IMR-90 (cell line): ENCODE results near the gene KLK13. TPM values are rescaled to one million over a fixed set of nuclear protein-coding genes. Genes with fewer than 3 reads are reported as not detected.

Source experiments
- ATAC-seq: fragments of 200-7000 bp; cut with Tn5 transposase; 2 replicates; pipeline ENCODE4 v1.9.1; 2020; ENCODE audit warnings: low read depth, mild to moderate bottlenecking, moderate library complexity
- BruUV-seq: library from RNA; stranded (reverse); fragments of 400-500 nt; replicated peaks from 2 replicates; lab custom pipeline; 2021; lab: Mats Ljungman, UMichigan
- CTCF ChIA-PET: fragments of 300-600 bp; formaldehyde crosslinking; extraction: SDS; loops from one replicate; lab custom pipeline; 2021; ENCODE audit warnings: antibody characterized with exemption; lab: Yijun Ruan, JAX
- POLR2A ChIA-PET: fragments of 300-600 bp; sonication (Branson Sonifier 250); formaldehyde crosslinking; loops from one replicate; lab custom pipeline; 2022; ENCODE audit warnings: antibody characterized with exemption; ENCODE audit not compliant: unreplicated experiment; lab: Charles Lee
- DNase-seq: peaks from one replicate; pipeline ENCODE4 v3.0.0; 2013
- H2AFZ ChIP-seq: replicated peaks from 2 replicates; pipeline ENCODE3; 2013; ENCODE audit warnings: low read length, mild to moderate bottlenecking; ENCODE audit not compliant: poor library complexity
- H2AK5ac ChIP-seq: 2 replicates; pipeline ENCODE4 v1.6.1; 2013; ENCODE audit warnings: low read depth, low read length, inconsistent platforms
- H2AK9ac ChIP-seq: replicated peaks from 2 replicates; pipeline ENCODE3; 2013; ENCODE audit warnings: mild to moderate bottlenecking, low read depth, low read length, moderate library complexity; ENCODE audit not compliant: poor library complexity
- H2BK120ac ChIP-seq: 2 replicates; pipeline ENCODE4 v1.6.1; 2013; ENCODE audit warnings: low read depth, low read length, inconsistent platforms
- H2BK15ac ChIP-seq: 3 replicates; pipeline ENCODE4 v1.6.1; 2013; ENCODE audit warnings: low read depth, low read length, inconsistent platforms
- H2BK20ac ChIP-seq: 2 replicates; pipeline ENCODE4 v1.6.1; 2013; ENCODE audit warnings: low read depth, mild to moderate bottlenecking, inconsistent platforms, low read length, moderate library complexity
- H2BK5ac ChIP-seq: 2 replicates; pipeline ENCODE4 v1.6.1; 2013; ENCODE audit warnings: mild to moderate bottlenecking, low read depth, low read length, inconsistent platforms; ENCODE audit not compliant: poor library complexity, severe bottlenecking
- H3K14ac ChIP-seq: replicated peaks from 2 replicates; pipeline ENCODE4 v1.6.1; 2013; ENCODE audit warnings: low read depth, low read length, inconsistent platforms
- H3K18ac ChIP-seq: 2 replicates; pipeline ENCODE4 v1.6.1; 2013; ENCODE audit warnings: low read depth, low read length, control low read depth
- H3K23ac ChIP-seq: 2 replicates; pipeline ENCODE4 v1.6.1; 2013; ENCODE audit warnings: low read depth, low read length, inconsistent platforms
- H3K27ac ChIP-seq: 2 replicates; pipeline ENCODE4 v1.5.1; 2013; ENCODE audit warnings: mild to moderate bottlenecking, control low read depth, low read length; ENCODE audit not compliant: insufficient read depth
- H3K27me3 ChIP-seq: 2 replicates; pipeline ENCODE4 v1.6.1; 2013; ENCODE audit warnings: low read length; ENCODE audit not compliant: control insufficient read depth, insufficient read depth
- H3K36me3 ChIP-seq: 2 replicates; pipeline ENCODE4 v1.6.1; 2013; ENCODE audit warnings: low read length, mixed read lengths; ENCODE audit not compliant: control insufficient read depth, insufficient read depth
- H3K4ac ChIP-seq: 2 replicates; pipeline ENCODE4 v1.6.1; 2013; ENCODE audit warnings: low read depth, low read length, inconsistent platforms
- H3K4me1 ChIP-seq: 2 replicates; pipeline ENCODE4 v1.6.1; 2013; ENCODE audit warnings: low read length, mixed read lengths; ENCODE audit not compliant: control insufficient read depth, insufficient read depth
- H3K4me2 ChIP-seq: 2 replicates; pipeline ENCODE4 v1.6.1; 2013; ENCODE audit warnings: low read depth, mild to moderate bottlenecking, control low read depth, low read length, moderate library complexity
- H3K4me3 ChIP-seq: 2 replicates; pipeline ENCODE4 v1.5.1; 2013; ENCODE audit warnings: low read depth, mild to moderate bottlenecking, control low read depth, low read length, moderate library complexity; ENCODE audit not compliant: insufficient read depth
- H3K56ac ChIP-seq: 2 replicates; pipeline ENCODE4 v1.6.1; 2013; ENCODE audit warnings: low read length, inconsistent platforms; ENCODE audit not compliant: insufficient read depth; ENCODE audit errors: extremely low read depth
- H3K79me1 ChIP-seq, 2 experiments: 2 replicates each; pipeline ENCODE4 v1.6.1; 2013; ENCODE audit warnings: low read length in 2 of 2, inconsistent platforms in 1 of 2, low read depth in 1 of 2
- H3K9ac ChIP-seq: 2 replicates; pipeline ENCODE4 v1.6.1; 2013; ENCODE audit warnings: low read depth, low read length, control low read depth
- H3K9me1 ChIP-seq: 2 replicates; pipeline ENCODE4 v1.6.1; 2013; ENCODE audit warnings: low read length, inconsistent platforms; ENCODE audit not compliant: insufficient read depth
- H3K9me3 ChIP-seq: 2 replicates; pipeline ENCODE4 v1.6.1; 2013; ENCODE audit warnings: low read length; ENCODE audit not compliant: control insufficient read depth, insufficient read depth
- H4K20me1 ChIP-seq: 2 replicates; pipeline ENCODE4 v1.6.1; 2013; ENCODE audit warnings: low read length, inconsistent platforms; ENCODE audit not compliant: insufficient read depth
- H4K5ac ChIP-seq: 2 replicates; pipeline ENCODE4 v1.6.1; 2013; ENCODE audit warnings: mild to moderate bottlenecking, low read depth, low read length, control low read depth
- H4K8ac ChIP-seq, 2 experiments: 2 replicates each; pipeline ENCODE4 v1.6.1; 2013; ENCODE audit warnings: low read depth in 2 of 2, low read length in 2 of 2, control low read depth in 1 of 2, inconsistent platforms in 1 of 2
- H4K91ac ChIP-seq: 2 replicates; pipeline ENCODE4 v1.6.1; 2013; ENCODE audit warnings: low read depth, low read length, inconsistent platforms; ENCODE audit not compliant: insufficient read depth
- BHLHE40 ChIP-seq: fragments of 150-350 bp; IDR thresholded peaks from 2 replicates; pipeline ENCODE4 v1.6.1; 2016; ENCODE audit warnings: mild to moderate bottlenecking, low read depth, low read length
- ELK1 ChIP-seq: fragments of 150-350 bp; IDR thresholded peaks from 2 replicates; pipeline ENCODE4 v1.6.1; 2016; ENCODE audit warnings: low read depth, mild to moderate bottlenecking, low read length, moderate library complexity, borderline replicate concordance
- MAFK ChIP-seq: IDR thresholded peaks from 2 replicates; pipeline ENCODE4 v1.6.1; 2012; ENCODE audit warnings: low read depth, low read length, improper control_type of control experiment
- MAZ ChIP-seq: IDR thresholded peaks from 2 replicates; pipeline ENCODE4 v1.6.1; 2012; ENCODE audit warnings: low read depth, mild to moderate bottlenecking, low read length, improper control_type of control experiment, moderate library complexity, borderline replicate concordance
- MXI1 ChIP-seq: IDR thresholded peaks from 2 replicates; pipeline ENCODE4 v1.6.1; 2012; ENCODE audit warnings: low read depth, mild to moderate bottlenecking, low read length, moderate library complexity, borderline replicate concordance
- NFE2L2 ChIP-seq: fragments of 150-350 bp; IDR thresholded peaks from 2 replicates; pipeline ENCODE4 v1.6.1; 2016; ENCODE audit warnings: low read depth, mild to moderate bottlenecking, low read length
- RCOR1 ChIP-seq: IDR thresholded peaks from 2 replicates; pipeline ENCODE4 v1.6.1; 2012; ENCODE audit warnings: mild to moderate bottlenecking, low read length, improper control_type of control experiment; ENCODE audit not compliant: insufficient replicate concordance
- RFX5 ChIP-seq: IDR thresholded peaks from 2 replicates; pipeline ENCODE4 v1.8.0; 2012; ENCODE audit warnings: low read depth, mild to moderate bottlenecking, low read length, moderate library complexity
- USF2 ChIP-seq: fragments of 150-350 bp; IDR thresholded peaks from 2 replicates; pipeline ENCODE4 v1.6.1; 2017; ENCODE audit warnings: mild to moderate bottlenecking, antibody characterized with exemption, low read length, low read depth
- WGBS, 2 experiments: methylation state at CpG; one replicate each; pipeline versions ENCODE4 v1.1.5 to v1.1.7; 2013; ENCODE audit warnings: missing lambda C conversion rate in 2 of 2; ENCODE audit not compliant: insufficient read length in 1 of 2; ENCODE audit errors: extremely low coverage in 2 of 2; 5-methylcytosine and 5-hydroxymethylcytosine counted together
- dilution Hi-C: fragments of 300-500 bp; cut with HindIII; formaldehyde crosslinking; loops from one replicate; pipeline ENCODE4 v1.14.3; 2018; ENCODE audit warnings: low sequenced_read_pairs; ENCODE audit not compliant: unreplicated experiment
- in situ Hi-C: fragments of 300-500 bp; cut with MboI; formaldehyde crosslinking; loops from 3 replicates; pipeline ENCODE4 v1.14.3; 2019; ENCODE audit warnings: low sequenced_read_pairs, inconsistent platforms, mixed read lengths
- intact Hi-C: fragments of 100-400 bp; cut with micrococcal nuclease; formaldehyde crosslinking; loops from 2 replicates; pipeline ENCODE4 v1.10.0; 2022
- polyA plus RNA-seq, 3 experiments: library from polyadenylated mRNA; depleted of rRNA; stranded (reverse); fragments of >200 nt; gene quantifications; 2 replicates each; pipeline ENCODE4 v1.2.3, GENCODE V29; 2012; ENCODE audit warnings: low replicate concordance in 1 of 3
- total RNA-seq: library from RNA; depleted of rRNA; stranded (reverse); fragments of >200 nt; gene quantifications from 2 replicates; pipeline ENCODE4 v1.2.3, GENCODE V29; 2012
- TF ChIP-seq, protein P1 (sequence below): conservative IDR thresholded peaks from 2 replicates; pipeline ENCODE4 v1.5.1; 2012; ENCODE audit warnings: mild to moderate bottlenecking, low read depth, low read length, improper control_type of control experiment

Gene KLK13
- total and polyA plus RNA-seq, 2 of the 4 experiments (the other 2 are of a cell fraction) = not detected

GRCh38 chr19:51078731-51079130 is 13.8 kb upstream of the KLK13 start:
- intact Hi-C loops (no loop called here), in situ Hi-C loops (no loop called here), dilution Hi-C loops (no loop called here)
- ChIA-PET POLR2A (no interaction called here), CTCF (no interaction called here)
- Histone ChIP-seq H2AK9ac (no peak overlapping the region), H3K79me1 (no peaks in the 10 kb centered on the region), H2BK15ac (no peak overlapping the region), H3K27ac (no peak overlapping the region), H4K20me1 (no peaks in the 10 kb centered on the region), H2BK120ac (no peak overlapping the region), H3K4me2 (no peak overlapping the region), H2AFZ (no peak overlapping the region), H3K56ac (no peak overlapping the region), H3K9me1 (no peaks in the 10 kb centered on the region), H3K4me3 (no peak overlapping the region), H2AK5ac (no peak overlapping the region), H3K4me1 (no peaks in the 10 kb centered on the region), H3K27me3 (no peaks in the 10 kb centered on the region), H3K4ac (no peak overlapping the region), H3K9me3 (no peaks in the 10 kb centered on the region; the same call in none of the 2 replicates), H4K5ac (no peak overlapping the region), H2BK5ac (no peak overlapping the region), H3K9ac (no peak overlapping the region), H3K14ac (no peak overlapping the region), H3K18ac (no peak overlapping the region), H3K36me3 (no peaks in the 10 kb centered on the region), H4K91ac (no peak overlapping the region), H2BK20ac (no peak overlapping the region), H3K23ac (no peak overlapping the region), H4K8ac (no peak overlapping the region)
- 40% methylated on average over 1 of the region's 6 CpGs; no CpG with 5 or more reads in 1 of the 2 experiments for WGBS, 2 experiments
- no TSS peak for BruUV-seq
- DNase-seq (no peak), ATAC-seq (no peak)
- no peak for TF ChIP-seq ELK1
- TF ChIP-seq BHLHE40 = no peak
- no peak for TF ChIP-seq MAFK
- TF ChIP-seq MAZ = no peak
- TF ChIP-seq USF2 = no peak
- TF ChIP-seq RFX5 = no peak
- TF ChIP-seq NFE2L2 = no peak
- no peak for TF ChIP-seq MXI1
- no peak for TF ChIP-seq RCOR1
- TF ChIP-seq, protein P1, sequence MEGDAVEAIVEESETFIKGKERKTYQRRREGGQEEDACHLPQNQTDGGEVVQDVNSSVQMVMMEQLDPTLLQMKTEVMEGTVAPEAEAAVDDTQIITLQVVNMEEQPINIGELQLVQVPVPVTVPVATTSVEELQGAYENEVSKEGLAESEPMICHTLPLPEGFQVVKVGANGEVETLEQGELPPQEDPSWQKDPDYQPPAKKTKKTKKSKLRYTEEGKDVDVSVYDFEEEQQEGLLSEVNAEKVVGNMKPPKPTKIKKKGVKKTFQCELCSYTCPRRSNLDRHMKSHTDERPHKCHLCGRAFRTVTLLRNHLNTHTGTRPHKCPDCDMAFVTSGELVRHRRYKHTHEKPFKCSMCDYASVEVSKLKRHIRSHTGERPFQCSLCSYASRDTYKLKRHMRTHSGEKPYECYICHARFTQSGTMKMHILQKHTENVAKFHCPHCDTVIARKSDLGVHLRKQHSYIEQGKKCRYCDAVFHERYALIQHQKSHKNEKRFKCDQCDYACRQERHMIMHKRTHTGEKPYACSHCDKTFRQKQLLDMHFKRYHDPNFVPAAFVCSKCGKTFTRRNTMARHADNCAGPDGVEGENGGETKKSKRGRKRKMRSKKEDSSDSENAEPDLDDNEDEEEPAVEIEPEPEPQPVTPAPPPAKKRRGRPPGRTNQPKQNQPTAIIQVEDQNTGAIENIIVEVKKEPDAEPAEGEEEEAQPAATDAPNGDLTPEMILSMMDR = no peak
